HG03066 (cell line): Measurements from ENCODE around the gene AKAP6.

Source experiments
- ATAC-seq: cut with Tn5 transposase; IDR thresholded peaks from one replicate; pipeline ENCODE4 v1.9.1; 2021; ENCODE audit warnings: low read depth; ENCODE audit not compliant: unreplicated experiment

The AKAP6 gene

GRCh38 chr14:32602699-32603098 lies 273.6 kb downstream of the AKAP6 start:
- ATAC-seq: no peak

GRCh38 chr14:32603992-32604565 lies 275.0 kb downstream of the AKAP6 start:
- ATAC-seq: peak; percentile 70

GRCh38 chr14:32606301-32606700 lies 277.2 kb downstream of the AKAP6 start:
- ATAC-seq: peak; percentile 55

- ATAC-seq: no peak
Measured at GRCh38 chr14:32607399-32607798, 278.3 kb downstream of the AKAP6 start.

- no peak for ATAC-seq
Measured at GRCh38 chr14:32608857-32609256, 279.8 kb downstream of the AKAP6 start.

- ATAC-seq: no peak
Measured at GRCh38 chr14:32609388-32609787, 280.3 kb downstream of the AKAP6 start.

- ATAC-seq: no peak
Measured at GRCh38 chr14:32611752-32612151, 282.7 kb downstream of the AKAP6 start.

- no peak for ATAC-seq
Measured at GRCh38 chr14:32618991-32619390, 289.9 kb downstream of the AKAP6 start.

GRCh38 chr14:32620303-32620702 lies 291.2 kb downstream of the AKAP6 start:
- ATAC-seq: no peak

GRCh38 chr14:32620724-32621123 lies 291.6 kb downstream of the AKAP6 start:
- ATAC-seq: no peak

- ATAC-seq: no peak
Measured at GRCh38 chr14:32621585-32621984, 292.5 kb downstream of the AKAP6 start.

GRCh38 chr14:32622742-32623141 lies 293.6 kb downstream of the AKAP6 start:
- ATAC-seq: peak; percentile 56

- ATAC-seq: no peak
Measured at GRCh38 chr14:32623300-32624093, 294.4 kb downstream of the AKAP6 start.

GRCh38 chr14:32625211-32625610 lies 296.1 kb downstream of the AKAP6 start:
- ATAC-seq: no peak

- no peak for ATAC-seq
Measured at GRCh38 chr14:32627545-32628298, 298.6 kb downstream of the AKAP6 start.

- no peak for ATAC-seq
Measured at GRCh38 chr14:32629236-32629635, 300.1 kb downstream of the AKAP6 start.

- no peak for ATAC-seq
Measured at GRCh38 chr14:32630701-32631100, 301.6 kb downstream of the AKAP6 start.

- no peak for ATAC-seq
Measured at GRCh38 chr14:32633224-32633859, 304.2 kb downstream of the AKAP6 start.

GRCh38 chr14:32633930-32634329 lies 304.8 kb downstream of the AKAP6 start:
- no peak for ATAC-seq

- no peak for ATAC-seq
Measured at GRCh38 chr14:32635061-32635719, 306.1 kb downstream of the AKAP6 start.

- ATAC-seq: no peak
Measured at GRCh38 chr14:32637582-32637981, 308.5 kb downstream of the AKAP6 start.
